GM12873 (cell line): ENCODE data around the gene S1PR4.

ENCODE experiments used
- CTCF ChIP-seq: IDR thresholded peaks from 2 replicates; pipeline ENCODE4 v1.5.1; 2012; ENCODE audit warnings: low read depth, mild to moderate bottlenecking, moderate library complexity, low read length, control low read depth; ENCODE audit not compliant: insufficient read depth; ENCODE audit errors: missing control alignments

Gene S1PR4

GRCh38 chr19:3153286-3154230 lies 25.0 kb upstream of the S1PR4 start:
- TF ChIP-seq CTCF: no peak

- TF ChIP-seq CTCF: no peak
Measured at GRCh38 chr19:3154957-3155736, 23.4 kb upstream of the S1PR4 start.

- TF ChIP-seq CTCF: no peak
Measured at GRCh38 chr19:3157096-3157845, 21.3 kb upstream of the S1PR4 start.

- no peak for TF ChIP-seq CTCF
Measured at GRCh38 chr19:3159565-3159964, 19.0 kb upstream of the S1PR4 start.

GRCh38 chr19:3160219-3160618 lies 18.4 kb upstream of the S1PR4 start:
- no peak for TF ChIP-seq CTCF

GRCh38 chr19:3161453-3161852 lies 17.1 kb upstream of the S1PR4 start:
- TF ChIP-seq CTCF: no peak
